D341Med (cell line): Measurements from ENCODE around the gene MYRF.

Source experiments
- DNase-seq: peaks from one replicate; pipeline ENCODE4 v3.0.0; 2012; ENCODE audit warnings: low spot score

Gene MYRF

DNA sequence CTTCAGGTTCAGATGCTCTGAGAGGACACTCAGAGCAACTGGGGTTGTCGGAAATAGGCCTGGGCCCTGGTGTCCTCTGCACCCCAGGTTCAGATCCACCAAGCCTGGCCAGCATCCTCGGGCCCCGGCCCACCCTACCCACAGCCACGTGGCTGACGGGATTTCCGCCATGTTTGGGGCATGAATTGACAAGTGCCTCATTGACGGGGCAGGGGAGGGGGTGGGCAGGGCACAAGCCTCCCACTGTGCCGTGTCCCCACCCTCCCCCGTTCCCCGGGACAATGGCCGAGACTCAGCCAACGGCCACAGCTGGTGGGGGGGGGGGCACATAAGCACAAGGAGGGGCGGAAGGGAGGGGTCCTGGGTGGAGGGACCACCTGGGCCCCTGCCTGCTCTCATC is 8.5 kb downstream of the MYRF start:
- no peak for DNase-seq

DNA sequence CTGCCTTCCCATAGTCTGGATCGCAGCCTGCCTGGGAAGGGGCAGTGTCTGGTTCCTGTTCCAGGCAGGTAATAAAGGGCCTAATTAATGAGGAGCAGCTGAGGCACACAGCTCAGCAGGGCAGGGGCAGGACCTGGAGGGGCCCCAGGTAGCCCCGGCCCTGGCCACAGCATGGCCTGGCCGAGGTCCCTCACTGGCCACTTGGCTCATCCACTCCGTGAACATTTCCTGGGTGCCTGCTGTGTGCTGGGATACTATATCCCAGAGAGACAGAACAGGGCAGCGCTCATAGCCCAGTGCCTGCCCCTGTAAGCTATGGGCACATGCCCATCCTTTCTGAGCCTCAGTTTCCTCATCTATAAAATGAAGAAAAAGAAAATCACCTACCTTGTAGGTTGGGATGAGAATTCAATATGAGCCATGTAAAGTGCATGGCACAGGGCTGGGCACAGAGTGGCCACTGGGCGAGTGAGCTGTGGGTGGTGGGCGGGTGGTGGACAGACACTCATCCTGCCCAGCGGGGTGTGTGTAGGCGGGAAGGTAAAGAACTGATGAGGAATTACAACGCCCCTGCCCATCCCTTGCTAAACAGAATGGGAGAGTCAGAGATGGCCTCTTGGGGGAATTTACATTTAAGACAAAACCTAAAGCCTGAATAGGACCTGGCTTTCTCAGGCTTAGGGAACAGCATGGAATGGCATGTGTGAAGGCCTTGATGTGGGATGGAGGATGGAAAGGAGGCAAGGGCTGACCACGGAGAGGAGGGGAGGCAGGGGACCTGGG is 9.2 kb downstream of the MYRF start:
- DNase-seq, result no peak

DNA sequence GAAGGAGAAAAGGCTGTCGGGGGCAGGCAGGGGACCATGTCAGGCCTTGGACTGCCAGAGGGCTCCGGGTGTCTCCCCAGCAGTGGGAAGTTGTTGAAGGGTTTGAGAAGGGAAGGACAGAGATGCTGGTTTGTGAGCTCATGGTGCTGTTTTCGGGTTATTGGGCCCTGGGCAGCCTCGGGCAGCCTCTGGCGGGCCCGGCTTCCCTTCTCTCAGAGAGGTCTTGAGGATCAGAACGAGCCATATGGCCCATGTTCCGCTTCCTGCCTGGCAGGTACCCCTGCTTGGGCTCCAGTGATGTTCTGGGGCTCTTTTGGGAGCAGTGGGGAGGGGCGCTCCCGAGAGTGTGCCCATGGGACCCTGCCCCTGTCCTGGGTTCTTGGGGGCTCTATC is 9.8 kb downstream of the MYRF start:
- DNase-seq, result no peak

DNA sequence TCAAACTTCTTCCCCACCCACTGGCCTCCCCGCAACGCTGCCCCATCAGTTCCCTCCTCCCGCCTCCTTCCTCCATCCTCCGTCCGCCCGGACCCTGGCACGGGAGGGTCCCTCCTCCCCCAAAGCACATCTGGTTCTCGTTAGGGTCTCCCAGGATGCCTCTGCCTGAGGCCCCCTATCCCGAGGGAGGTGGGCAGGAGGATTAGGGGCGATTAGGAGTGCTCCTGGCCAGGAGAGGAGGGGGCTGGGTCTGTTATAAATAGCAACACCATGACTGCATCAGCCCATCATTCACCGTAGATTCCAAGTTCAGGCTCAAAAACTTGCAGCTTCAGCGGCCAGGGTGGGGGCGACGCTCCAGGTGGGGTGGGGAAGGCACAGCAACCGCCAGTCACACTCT is 10.4 kb downstream of the MYRF start:
- no peak for DNase-seq

DNA sequence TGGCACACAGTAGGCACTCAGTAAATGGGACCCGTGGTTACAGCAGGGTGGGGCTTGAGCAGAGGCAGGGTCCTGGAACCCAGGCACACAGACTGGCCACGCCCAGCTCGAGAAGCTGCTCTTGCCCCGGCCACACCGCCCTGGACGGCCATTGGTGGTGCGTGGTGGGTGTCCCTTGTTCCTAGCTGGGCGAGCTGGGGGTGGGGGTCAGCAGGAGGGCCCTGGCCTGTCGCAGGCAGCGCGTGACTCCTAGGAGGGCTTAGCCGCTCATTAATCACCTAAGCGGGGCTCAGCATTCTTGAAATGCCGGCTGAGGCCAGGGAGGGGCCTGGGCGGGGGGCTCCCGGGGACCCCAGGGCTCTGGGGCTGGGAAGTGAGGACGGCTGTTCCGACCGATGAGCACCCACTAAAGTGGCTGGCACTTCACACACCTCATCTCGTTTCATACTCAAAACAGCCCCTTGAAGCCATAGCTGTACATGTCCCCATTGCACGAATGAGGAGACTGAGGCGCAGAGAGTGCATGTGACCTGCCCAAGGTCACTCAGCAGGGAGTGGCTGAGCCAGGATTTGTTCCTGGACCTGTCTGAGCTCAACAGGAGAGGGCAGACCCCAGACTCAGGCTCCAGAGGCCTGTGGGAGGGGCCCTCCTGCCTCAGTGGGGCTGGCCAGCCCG is 11.6 kb downstream of the MYRF start:
- DNase-seq, result no peak

DNA sequence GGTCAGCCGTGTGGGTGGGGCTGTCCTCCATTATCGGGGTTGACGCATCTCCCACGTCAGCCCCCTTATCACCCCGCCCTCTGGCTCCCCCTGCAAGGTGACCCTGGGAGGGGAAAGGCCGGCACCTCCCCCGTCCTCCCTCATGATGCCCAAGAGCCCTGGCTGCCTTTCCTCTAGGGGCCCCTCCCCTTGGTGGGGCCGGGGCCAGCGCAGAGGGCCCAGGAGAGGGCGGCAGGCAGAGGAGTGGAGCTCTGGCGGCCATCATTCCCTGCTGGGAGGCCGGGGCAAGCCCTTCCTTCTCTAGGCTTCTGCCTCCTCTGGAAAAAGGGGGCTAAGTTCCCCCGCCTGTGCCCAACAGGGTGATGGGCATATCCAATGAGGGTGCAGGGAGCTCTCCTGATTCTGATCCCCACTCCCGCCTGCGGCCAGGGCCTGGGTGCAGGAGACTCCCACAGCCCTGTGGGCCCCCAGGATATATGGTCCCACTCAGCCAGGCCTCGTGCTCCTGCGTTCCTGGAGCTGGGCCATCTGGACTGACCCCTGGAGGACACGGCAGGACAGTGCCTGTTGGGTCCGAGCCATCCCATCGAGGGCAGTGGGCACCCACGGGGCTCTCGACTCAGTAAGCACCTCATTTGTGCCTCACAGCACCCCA is 12.3 kb downstream of the MYRF start:
- DNase-seq, result no peak

DNA sequence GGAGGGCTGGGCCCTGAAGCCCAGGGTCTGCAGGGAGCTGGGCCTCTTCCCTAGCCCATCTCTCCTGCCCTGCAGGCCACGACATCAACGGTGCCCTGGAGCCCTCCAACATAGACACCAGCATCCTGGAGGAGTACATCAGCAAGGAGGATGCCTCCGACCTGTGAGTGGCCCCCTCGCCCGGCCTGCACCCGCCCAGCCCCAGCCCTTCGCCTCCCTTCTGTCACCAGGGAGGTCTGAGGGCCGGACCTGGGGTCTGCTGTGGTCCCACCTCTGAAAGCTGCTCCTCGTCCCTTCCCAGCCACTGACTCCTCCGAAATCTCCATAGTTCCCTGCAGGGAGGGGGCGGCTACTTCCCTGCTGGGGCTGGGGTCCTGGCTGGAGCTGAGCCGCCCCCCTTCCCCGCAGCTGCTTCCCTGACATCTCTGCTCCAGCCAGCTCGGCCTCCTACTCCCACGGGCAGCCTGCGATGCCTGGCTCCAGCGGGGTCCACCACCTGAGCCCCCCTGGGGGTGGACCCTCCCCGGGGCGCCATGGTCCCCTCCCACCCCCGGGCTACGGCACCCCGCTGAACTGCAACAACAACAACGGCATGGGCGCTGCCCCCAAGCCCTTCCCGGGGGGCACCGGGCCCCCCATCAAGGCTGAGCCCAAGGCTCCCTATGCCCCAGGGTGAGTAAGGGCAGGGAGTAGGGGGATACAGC is 13.3 kb downstream of the MYRF start:
- no peak for DNase-seq

DNA sequence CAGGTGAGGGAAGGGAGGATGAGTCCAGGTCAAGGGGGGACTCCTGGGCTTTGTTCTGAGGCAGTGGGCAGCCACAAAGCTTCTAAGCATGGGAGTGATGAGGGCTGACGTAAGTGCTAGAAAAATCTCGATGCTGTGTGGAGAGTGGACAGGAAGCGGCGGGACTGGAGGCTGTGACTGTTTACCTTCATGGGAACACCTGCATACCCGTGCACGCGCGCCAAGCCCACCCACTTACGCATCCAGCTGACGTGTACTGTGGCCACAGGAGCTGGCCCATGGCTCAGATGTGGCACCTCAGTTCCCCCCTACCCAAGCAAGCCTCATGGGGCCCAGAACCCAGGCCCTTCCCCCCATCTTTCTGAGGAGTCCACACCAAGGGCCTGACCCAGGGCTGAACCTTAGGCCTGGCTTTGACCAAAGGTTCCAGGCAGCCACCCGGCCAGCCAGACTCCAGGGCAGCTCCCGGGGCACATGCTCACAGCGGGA is 14.0 kb downstream of the MYRF start:
- no peak for DNase-seq

DNA sequence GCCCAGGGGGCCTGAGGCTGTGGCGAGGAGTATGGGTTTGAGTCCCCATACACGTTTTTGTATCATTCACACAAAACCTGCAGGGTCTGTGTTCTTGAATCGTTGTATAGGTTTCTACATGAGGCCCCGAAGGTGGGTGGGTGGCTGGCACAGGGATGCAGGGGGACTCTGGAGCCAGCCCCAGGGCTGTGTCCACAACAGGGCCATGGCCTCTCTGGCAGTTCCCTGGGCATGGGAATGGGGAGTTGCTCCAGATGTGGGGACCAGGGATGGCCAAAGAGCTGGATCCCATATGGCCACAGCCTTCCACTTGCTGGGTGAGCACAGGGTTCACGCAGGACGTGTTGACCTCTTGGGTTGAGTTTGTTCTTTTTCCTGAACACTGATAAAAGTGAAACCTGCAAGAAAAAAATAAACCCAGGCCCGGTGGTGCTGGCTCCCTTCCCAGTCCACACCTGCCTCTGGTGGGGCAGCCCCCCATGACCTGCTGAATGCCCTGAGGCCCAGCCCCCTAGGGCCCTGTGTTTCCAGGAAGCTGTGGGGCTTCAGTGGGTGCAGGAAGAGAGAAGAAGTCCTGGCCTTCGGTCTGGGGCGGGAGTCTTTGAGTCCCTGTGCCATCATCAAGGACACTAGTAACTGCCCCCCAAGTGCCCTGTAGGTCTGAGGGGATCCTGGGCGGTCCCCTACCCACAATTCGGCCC is 16.1 kb downstream of the MYRF start:
- DNase-seq, result no peak

DNA sequence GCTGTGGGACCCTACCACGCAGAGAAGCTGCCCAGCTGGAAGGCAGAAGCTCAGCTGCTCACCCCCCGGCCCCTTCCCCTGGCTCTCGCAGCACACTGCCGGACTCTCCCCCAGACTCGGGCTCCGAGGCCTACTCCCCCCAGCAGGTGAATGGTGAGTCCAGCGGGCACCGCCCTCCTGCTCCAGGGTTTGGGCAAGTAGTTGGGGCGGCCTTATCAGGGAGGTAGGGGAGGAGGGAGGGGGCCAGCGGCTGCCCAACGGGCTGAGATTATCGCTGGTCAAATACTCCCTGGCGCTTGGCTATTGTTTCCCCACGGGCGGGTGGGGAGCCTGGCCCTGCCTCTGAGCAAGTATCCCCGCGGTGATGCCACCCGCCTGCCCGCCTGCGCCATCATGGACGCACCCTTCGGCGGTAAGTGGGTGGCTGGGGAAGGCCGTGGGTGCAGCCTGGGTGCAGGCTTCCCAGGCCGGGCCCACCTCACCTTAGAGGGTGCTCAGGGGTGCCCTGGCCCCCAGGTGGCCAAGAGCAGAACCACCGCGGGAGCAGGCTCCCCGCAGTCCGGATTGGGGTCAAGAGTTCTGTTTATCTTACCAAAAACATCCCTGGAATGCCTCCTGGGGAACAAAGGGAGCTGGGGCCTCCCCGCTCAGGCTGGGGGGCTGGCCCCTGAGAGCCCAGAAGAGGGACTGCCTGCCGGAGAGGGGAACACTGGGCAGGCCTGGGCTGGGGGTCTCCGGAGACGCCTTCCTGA is 16.9 kb downstream of the MYRF start:
- DNase-seq, result no peak

DNA sequence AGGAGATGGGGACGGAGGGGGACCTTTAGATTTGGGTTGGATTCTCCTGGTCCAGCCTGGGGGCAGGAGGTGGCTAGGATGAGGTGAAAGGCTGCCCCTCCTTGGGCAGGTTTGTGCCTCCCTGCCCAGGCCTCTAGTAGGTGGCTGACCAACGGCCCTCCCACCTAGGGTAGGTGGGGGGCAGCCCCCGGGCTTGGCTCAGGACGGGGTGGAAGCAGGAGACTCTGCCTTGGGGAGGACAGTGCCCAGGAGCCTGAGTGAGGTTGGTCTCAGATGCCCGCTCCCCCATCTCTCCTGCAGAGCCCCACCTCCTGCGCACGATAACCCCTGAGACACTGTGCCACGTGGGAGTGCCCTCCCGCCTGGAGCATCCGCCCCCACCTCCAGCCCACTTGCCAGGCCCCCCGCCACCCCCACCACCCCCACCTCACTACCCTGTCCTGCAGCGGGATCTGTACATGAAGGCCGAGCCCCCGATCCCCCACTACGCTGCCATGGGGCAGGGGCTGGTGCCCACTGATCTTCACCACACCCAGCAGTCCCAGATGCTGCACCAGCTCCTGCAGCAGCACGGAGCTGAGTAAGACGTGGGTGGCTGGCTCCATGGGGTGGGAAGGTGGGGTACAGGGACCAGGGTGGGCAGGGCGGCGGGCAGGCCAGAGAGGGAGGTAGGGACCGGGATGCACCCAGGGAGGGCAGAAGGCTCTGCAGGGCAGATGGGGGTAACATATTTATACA is 17.7 kb downstream of the MYRF start:
- DNase-seq, result no peak

DNA sequence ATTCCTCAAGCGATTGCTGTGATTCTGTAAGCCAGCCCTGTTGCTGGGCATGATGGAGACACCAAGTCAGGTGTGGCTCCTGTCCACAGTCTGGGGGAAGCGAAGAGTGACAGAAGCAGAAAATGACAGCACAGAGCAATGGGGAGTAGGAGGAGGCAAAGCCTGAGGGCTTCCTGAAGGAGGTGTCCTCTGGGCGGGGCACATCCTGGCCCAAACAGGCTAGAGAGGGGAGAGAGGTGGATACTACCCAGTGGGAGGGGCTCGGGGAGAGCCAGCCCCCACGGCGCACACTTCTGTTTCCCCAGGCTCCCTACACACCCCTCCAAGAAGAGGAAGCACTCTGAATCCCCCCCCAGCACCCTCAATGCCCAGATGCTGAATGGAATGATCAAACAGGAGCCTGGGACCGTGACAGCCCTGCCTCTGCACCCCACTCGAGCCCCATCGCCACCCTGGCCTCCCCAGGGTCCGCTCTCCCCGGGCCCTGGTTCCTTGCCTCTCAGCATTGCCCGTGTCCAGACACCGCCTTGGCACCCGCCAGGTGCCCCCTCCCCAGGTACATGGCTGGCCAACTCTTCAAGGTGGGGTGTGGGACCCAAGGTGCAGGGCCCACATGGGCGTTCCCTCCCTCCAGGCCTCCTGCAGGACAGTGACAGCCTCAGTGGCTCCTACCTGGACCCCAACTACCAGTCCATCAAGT is 18.9 kb downstream of the MYRF start:
- no peak for DNase-seq

DNA sequence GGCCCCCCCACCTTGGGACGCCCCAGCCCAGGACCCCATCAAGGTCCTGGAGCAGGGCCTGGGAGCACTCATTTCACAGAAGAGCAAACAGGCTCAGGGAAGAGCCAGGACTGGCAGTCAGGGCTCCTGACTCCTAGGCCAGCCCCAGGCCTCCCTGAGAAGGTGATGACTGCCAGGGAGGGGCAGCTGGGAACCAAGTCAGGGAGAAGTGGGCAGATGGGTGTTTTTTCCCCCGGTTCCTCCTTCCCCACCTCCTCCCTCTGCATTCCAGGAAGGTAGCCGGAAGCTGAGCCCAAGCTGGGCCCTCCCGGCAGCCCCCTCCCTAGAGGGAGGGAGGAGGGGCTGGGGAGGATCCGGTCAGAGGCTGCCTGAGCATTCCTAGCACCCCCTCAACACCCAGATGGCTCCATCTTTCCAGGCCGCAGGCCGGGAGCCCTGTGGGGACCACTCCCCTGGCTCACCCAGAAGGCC is 19.6 kb downstream of the MYRF start:
- no peak for DNase-seq

DNA sequence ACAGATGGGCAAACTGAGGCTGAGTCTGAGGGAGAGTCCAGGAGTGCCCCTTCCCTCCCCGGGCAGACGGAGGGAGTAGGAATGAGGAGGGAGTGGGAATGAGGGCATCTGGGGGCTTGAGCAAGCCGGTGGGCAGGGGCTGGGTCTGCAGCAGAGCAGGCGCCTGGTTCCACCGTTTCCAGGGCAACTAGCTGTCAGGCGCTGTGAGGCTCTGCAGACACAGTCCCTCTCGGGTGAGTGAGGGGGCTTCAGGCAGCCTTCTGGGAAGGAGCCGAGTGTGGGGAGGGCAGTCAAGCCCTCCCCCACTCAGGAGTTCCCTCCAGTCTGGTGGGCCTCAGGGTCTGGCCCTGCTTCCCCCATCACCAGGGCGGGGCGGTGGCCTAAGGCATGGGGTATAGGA is 20.9 kb downstream of the MYRF start:
- DNase-seq, result no peak

DNA sequence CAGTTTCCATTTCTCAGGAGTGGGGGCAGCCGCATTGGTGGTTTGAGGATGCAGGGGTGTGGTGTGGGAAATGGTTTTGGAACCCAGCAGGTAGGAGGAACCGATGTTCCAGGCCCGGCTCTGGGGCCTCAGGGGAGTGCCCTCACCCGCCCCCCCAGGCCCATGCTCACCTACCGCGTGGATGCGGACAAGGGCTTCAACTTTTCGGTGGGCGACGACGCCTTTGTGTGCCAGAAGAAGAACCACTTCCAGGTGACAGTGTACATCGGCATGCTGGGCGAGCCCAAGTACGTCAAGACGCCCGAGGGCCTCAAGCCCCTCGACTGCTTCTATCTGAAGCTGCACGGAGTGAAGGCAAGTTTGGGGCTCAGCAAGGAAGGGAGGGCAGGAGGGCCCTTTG is 21.4 kb downstream of the MYRF start:
- DNase-seq, result no peak

DNA sequence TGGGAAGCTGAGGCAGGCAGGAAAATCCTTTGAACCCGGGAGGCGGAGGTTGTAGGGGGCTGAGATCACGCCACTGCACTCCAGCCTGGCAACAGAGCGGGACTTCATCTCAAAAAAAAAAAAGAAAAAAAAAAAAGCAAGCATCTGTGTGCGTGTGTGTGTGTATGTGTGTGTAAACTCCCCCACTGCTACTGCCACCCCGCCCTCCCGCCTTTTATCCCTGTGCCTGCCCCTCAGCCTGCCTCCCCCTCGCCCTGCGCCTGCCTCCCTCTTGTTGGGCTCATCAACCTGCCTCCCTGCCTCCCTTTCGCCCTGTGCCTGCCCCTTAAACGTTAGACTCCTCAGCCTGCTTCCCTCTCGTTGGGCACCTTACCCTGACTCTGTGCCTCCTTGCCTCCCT is 22.0 kb downstream of the MYRF start:
- DNase-seq, result no peak

DNA sequence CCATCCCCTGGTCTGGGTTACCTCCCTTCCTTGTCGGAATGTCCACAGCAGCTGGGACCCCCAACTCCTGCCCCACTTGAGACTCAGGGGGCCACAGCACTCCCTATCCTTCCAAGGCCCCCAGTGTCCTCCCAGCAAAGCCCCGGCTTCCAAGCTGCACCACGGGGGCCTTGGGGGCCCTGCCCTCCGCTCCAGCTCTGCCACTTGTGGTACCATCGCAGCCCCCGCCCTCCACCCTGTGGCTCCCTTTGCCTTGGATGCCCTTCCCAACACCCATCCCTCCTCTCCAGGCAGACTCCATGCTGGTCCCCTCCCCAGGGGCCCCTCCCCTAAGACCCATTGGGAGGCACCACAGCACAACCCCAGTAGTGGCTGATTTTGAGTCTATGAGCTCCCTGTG is 22.7 kb downstream of the MYRF start:
- no peak for DNase-seq

DNA sequence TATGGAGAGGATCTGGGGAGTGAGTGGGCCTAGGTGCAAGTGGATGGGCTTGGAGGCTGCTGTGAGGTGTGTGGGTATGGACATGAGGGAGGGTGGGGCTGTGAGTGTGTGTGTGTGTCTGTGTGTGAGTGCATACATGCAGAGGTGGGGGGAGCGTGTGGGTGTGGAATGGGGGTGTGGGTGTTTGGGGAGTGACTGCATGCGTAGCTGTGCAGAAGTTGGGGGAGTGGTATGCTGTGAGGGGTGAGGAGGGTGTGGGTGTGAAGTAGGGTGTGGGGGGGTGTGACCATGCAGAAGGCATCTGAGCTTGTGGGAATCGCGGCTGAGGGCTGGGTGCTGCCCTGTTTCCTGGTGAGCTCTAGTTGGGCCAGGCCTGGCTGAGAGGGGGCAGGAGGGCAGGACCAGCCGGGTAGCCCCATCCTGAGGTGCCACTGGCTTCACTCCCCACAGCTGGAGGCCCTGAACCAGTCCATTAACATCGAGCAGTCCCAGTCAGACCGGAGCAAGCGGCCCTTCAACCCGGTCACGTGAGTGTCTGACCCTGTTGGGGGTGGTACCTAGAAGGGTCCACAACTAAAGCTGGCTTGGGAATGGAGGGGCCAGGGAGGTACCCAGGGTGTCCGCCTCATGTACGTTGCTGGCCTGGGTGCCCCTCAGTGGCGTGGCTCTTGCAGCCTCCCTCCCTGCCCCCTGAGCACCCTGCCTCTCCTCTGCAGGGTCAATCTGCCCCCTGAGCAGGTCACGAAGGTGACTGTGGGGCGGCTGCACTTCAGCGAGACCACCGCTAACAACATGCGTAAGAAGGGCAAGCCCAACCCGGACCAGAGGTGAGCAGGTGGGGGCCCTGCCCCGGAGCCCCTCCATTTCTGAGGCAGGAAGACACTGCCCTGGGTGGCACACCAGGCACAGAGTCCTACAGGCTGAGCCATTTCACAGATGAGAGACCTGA is 23.4 kb downstream of the MYRF start:
- no peak for DNase-seq
